SK-N-SH (cell line): ENCODE measurements around the gene PITPNM3. TPM values are rescaled to one million over a fixed set of nuclear protein-coding genes. Genes with fewer than 3 reads are reported as not detected.

Experiments used
- CTCF ChIA-PET: fragments of 300-600, 350-600 bp; formaldehyde crosslinking; extraction: SDS; loops from one replicate; lab custom pipeline; 2021; lab: Yijun Ruan, JAX
- POLR2A ChIA-PET: fragments of 350-600 bp; sonication (Branson Sonifier 250); formaldehyde crosslinking; extraction: SDS; loops from one replicate; lab custom pipeline; 2020; ENCODE audit warnings: antibody characterized with exemption, inconsistent platforms; lab: Yijun Ruan, JAX
- DNase-seq: peaks from one replicate; pipeline ENCODE4 v3.0.0; 2012
- H2AFZ ChIP-seq: fragments of 200-600 bp; sonication (generic); 2 replicates; pipeline ENCODE4 v1.8.1; 2016; ENCODE audit warnings: antibody characterized with exemption, mild to moderate bottlenecking, low read depth
- H3F3A ChIP-seq: fragments of 200-600 bp; sonication (generic); replicated peaks from 2 replicates; pipeline ENCODE3; 2016; ENCODE audit warnings: antibody characterized with exemption, mild to moderate bottlenecking; ENCODE audit not compliant: insufficient read depth
- H3K27ac ChIP-seq, 2 experiments: fragments of 200-500 bp in 1 of 2; fragments of 200-600 bp in 1 of 2; sonication (Bioruptor generic) in 1 of 2; sonication (generic), shearing (Covaris generic) in 1 of 2; 2 replicates each; pipeline versions ENCODE4 v1.5.1 to v1.6.1; 2014 to 2016; ENCODE audit warnings: low read depth in 2 of 2, inconsistent platforms in 1 of 2, low read length in 1 of 2, mild to moderate bottlenecking in 1 of 2, mixed read lengths in 1 of 2
- H3K27me3 ChIP-seq: fragments of 200-600 bp; sonication (generic), shearing (Covaris generic); 2 replicates; pipeline ENCODE4 v1.6.1; 2016; ENCODE audit warnings: mixed run types; ENCODE audit not compliant: insufficient read depth
- H3K36me3 ChIP-seq, 2 experiments: fragments of 200-500 bp in 1 of 2; fragments of 200-600 bp in 1 of 2; sonication (Bioruptor generic) in 1 of 2; sonication (generic) in 1 of 2; replicated peaks in 1 of 2; 2 replicates each; pipeline versions ENCODE3 to v1.5.1; 2014 to 2016; ENCODE audit warnings: low read length in 1 of 2, mild to moderate bottlenecking in 1 of 2; ENCODE audit not compliant: insufficient read depth in 2 of 2, control insufficient read depth in 1 of 2
- H3K4me1 ChIP-seq, 2 experiments: fragments of 200-500 bp in 1 of 2; fragments of 200-600 bp in 1 of 2; sonication (Bioruptor generic) in 1 of 2; sonication (generic), shearing (Covaris generic) in 1 of 2; 2 replicates each; pipeline versions ENCODE4 v1.5.1 to v1.6.1; 2014 to 2016; ENCODE audit warnings: low read depth in 1 of 2, low read length in 1 of 2, mixed run types in 1 of 2; ENCODE audit not compliant: insufficient read depth in 2 of 2, control insufficient read depth in 1 of 2
- H3K4me2 ChIP-seq: fragments of 200-600 bp; sonication (generic), shearing (Covaris generic); 2 replicates; pipeline ENCODE4 v1.6.1; 2017; ENCODE audit warnings: mixed run types
- H3K4me3 ChIP-seq, 2 experiments: fragments of 200-500 bp in 1 of 2; fragments of 200-600 bp in 1 of 2; sonication (Bioruptor generic) in 1 of 2; sonication (generic), shearing (Covaris generic) in 1 of 2; 2 replicates each; pipeline versions ENCODE4 v1.5.1 to v1.8.1; 2014 to 2016; ENCODE audit warnings: low read depth in 2 of 2, inconsistent platforms in 1 of 2, low read length in 1 of 2, mild to moderate bottlenecking in 1 of 2, mixed read lengths in 1 of 2, moderate library complexity in 1 of 2
- H3K79me2 ChIP-seq: fragments of 200-600 bp; sonication (generic); 2 replicates; pipeline ENCODE4 v1.8.1; 2017; ENCODE audit warnings: mild to moderate bottlenecking; ENCODE audit not compliant: insufficient read depth
- H3K9ac ChIP-seq: fragments of 200-600 bp; sonication (generic); 2 replicates; pipeline ENCODE4 v1.6.1; 2017; ENCODE audit warnings: mixed run types
- H3K9me2 ChIP-seq: fragments of 200-600 bp; sonication (generic); 2 replicates; pipeline ENCODE4 v1.6.1; 2017; ENCODE audit warnings: mixed run types
- H3K9me3 ChIP-seq: fragments of 200-600 bp; sonication (generic); 2 replicates; pipeline ENCODE4 v1.6.1; 2017; ENCODE audit warnings: mixed run types, mild to moderate bottlenecking, moderate library complexity
- H4K20me1 ChIP-seq: fragments of 200-600 bp; sonication (generic); 2 replicates; pipeline ENCODE4 v1.6.1; 2017; ENCODE audit warnings: mild to moderate bottlenecking, mixed run types; ENCODE audit not compliant: insufficient read depth
- EP300 ChIP-seq, 2 experiments: IDR thresholded peaks; 2 replicates each; pipeline versions ENCODE4 v1.4.0 to v1.6.1; 2012; ENCODE audit warnings: borderline replicate concordance in 1 of 2, low read depth in 1 of 2, low read length in 1 of 2
- GATA2 ChIP-seq: sonication (generic); formaldehyde crosslinking; IDR thresholded peaks from 2 replicates; pipeline ENCODE4 v1.5.0; 2020; ENCODE audit warnings: mild to moderate bottlenecking, missing genetic modification reagents
- IRF3 ChIP-seq: fragments of 150-350 bp; IDR thresholded peaks from 2 replicates; pipeline ENCODE4 v1.6.1; 2016; ENCODE audit warnings: mild to moderate bottlenecking, low read depth, low read length
- JUND ChIP-seq: IDR thresholded peaks from 2 replicates; pipeline ENCODE4 v1.4.0; 2012
- MXI1 ChIP-seq: IDR thresholded peaks from 2 replicates; pipeline ENCODE4 v1.6.1; 2012; ENCODE audit warnings: mild to moderate bottlenecking, low read depth, low read length, improper control_type of control experiment
- NRF1 ChIP-seq: IDR thresholded peaks from 2 replicates; pipeline ENCODE4 v1.6.1; 2012; ENCODE audit warnings: low read depth, mild to moderate bottlenecking, low read length
- RAD21 ChIP-seq: IDR thresholded peaks from 2 replicates; pipeline ENCODE4 v1.6.1; 2012; ENCODE audit warnings: mild to moderate bottlenecking, low read length
- RCOR1 ChIP-seq: fragments of 150-350 bp; IDR thresholded peaks from 2 replicates; pipeline ENCODE4 v1.6.1; 2017; ENCODE audit warnings: antibody characterized with exemption, low read length
- YY1 ChIP-seq: IDR thresholded peaks from 2 replicates; pipeline ENCODE4 v1.4.0; 2012; ENCODE audit warnings: low read depth, mild to moderate bottlenecking
- WGBS: methylation state at CpG from one replicate; pipeline ENCODE4 v1.1.6; 2017; ENCODE audit warnings: low lambda C conversion rate; 5-methylcytosine and 5-hydroxymethylcytosine counted together
- polyA plus RNA-seq, 3 experiments: library from polyadenylated mRNA; depleted of rRNA; stranded (reverse); fragments of >200 nt; gene quantifications; 2 replicates each; pipeline ENCODE4 v1.2.3, GENCODE V29; 2012
- TF ChIP-seq, protein P1 (sequence below): IDR thresholded peaks from 2 replicates; pipeline ENCODE4 v1.6.1; 2012; ENCODE audit warnings: mild to moderate bottlenecking, low read depth, low read length, moderate library complexity

Gene PITPNM3
- polyA plus RNA-seq, 1 of the 3 experiments (the other 2 are of a cell fraction): 0.82 TPM

GRCh38 chr17:6570731-6571451 is 14.5 kb upstream of the PITPNM3 start:
- Histone ChIP-seq H3K36me3 (peaks cover 0 to 4% of the 10 kb centered on the region in 2 experiments), H3K9me2 (no peaks in the 10 kb centered on the region), H2AFZ (no peak overlapping the region), H3K27me3 (no peaks in the 10 kb centered on the region), H3K4me3 (no peak overlapping the region), H3F3A (no peaks in the 10 kb centered on the region), H3K9ac (no peak overlapping the region), H3K79me2 (no peaks in the 10 kb centered on the region), H3K4me2 (no peak overlapping the region), H3K4me1 (peaks cover 0 to 13% of the 10 kb centered on the region in 2 experiments; a peak in 2 of 4 replicates), H4K20me1 (no peaks in the 10 kb centered on the region), H3K27ac (no peak overlapping the region), H3K9me3 (no peaks in the 10 kb centered on the region)
- TF ChIP-seq RAD21 (no peak), NRF1 (no peak), YY1 (no peak), EP300 (IDR thresholded peaks at IDR 0.05; ENCODE audit: borderline replicate concordance in 1 of 2, low read depth in 1 of 2, low read length in 1 of 2) (no peak), IRF3 (no peak)
- TF ChIP-seq, protein P1, sequence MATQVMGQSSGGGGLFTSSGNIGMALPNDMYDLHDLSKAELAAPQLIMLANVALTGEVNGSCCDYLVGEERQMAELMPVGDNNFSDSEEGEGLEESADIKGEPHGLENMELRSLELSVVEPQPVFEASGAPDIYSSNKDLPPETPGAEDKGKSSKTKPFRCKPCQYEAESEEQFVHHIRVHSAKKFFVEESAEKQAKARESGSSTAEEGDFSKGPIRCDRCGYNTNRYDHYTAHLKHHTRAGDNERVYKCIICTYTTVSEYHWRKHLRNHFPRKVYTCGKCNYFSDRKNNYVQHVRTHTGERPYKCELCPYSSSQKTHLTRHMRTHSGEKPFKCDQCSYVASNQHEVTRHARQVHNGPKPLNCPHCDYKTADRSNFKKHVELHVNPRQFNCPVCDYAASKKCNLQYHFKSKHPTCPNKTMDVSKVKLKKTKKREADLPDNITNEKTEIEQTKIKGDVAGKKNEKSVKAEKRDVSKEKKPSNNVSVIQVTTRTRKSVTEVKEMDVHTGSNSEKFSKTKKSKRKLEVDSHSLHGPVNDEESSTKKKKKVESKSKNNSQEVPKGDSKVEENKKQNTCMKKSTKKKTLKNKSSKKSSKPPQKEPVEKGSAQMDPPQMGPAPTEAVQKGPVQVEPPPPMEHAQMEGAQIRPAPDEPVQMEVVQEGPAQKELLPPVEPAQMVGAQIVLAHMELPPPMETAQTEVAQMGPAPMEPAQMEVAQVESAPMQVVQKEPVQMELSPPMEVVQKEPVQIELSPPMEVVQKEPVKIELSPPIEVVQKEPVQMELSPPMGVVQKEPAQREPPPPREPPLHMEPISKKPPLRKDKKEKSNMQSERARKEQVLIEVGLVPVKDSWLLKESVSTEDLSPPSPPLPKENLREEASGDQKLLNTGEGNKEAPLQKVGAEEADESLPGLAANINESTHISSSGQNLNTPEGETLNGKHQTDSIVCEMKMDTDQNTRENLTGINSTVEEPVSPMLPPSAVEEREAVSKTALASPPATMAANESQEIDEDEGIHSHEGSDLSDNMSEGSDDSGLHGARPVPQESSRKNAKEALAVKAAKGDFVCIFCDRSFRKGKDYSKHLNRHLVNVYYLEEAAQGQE: no peak
- POLR2A ChIA-PET: no interaction called here
- CTCF ChIA-PET: no interaction called here
- DNase-seq: no peak
- WGBS: 93% methylated on average over 11 of the region's 18 CpGs

GRCh38 chr17:6569370-6570285 is 13.3 kb upstream of the PITPNM3 start:
- DNase-seq: no peak
- Histone ChIP-seq H4K20me1 (no peaks in the 10 kb centered on the region), H3K36me3 (peaks cover 0 to 4% of the 10 kb centered on the region in 2 experiments), H3K27ac (no peak overlapping the region), H3K4me3 (no peak overlapping the region), H3K9ac (no peak overlapping the region), H3K4me2 (no peak overlapping the region), H3K4me1 (peaks cover 0 to under 1% of the 10 kb centered on the region in 2 experiments; a peak in 1 of 4 replicates), H3K79me2 (no peaks in the 10 kb centered on the region), H2AFZ (no peak overlapping the region), H3K9me3 (no peaks in the 10 kb centered on the region), H3K9me2 (no peaks in the 10 kb centered on the region), H3K27me3 (no peaks in the 10 kb centered on the region), H3F3A (no peaks in the 10 kb centered on the region)
- TF ChIP-seq JUND (no peak), MXI1 (no peak), GATA2 (CRISPR knock-in tag) (no peak), RAD21 (no peak), RCOR1 (no peak)
- POLR2A ChIA-PET: no interaction called here
- WGBS: 91% methylated on average over 8 of the region's 10 CpGs
- CTCF ChIA-PET: no interaction called here
